T-helper 1 cell treated with Interleukin-12 subunit alpha and Interleukin-12 subunit beta and Interleukin-4 antibody, amounts not matched to agents 30 ng/mL and 1 ng/mL, for 36 hours (primary cell): Measurements from ENCODE around the gene ENO4. TPM values are rescaled to one million over a fixed set of nuclear protein-coding genes. Genes with fewer than 3 reads are reported as not detected.

Experiments
- intact Hi-C: fragments of 100-400 bp; cut with micrococcal nuclease; formaldehyde crosslinking; loops from one replicate; pipeline ENCODE4 v1.15.1; 2024
- total RNA-seq: library from RNA; stranded (reverse); gene quantifications from 2 replicates; pipeline ENCODE4 v1.2.3, GENCODE V29; 2022

ENO4 gene
- total RNA-seq, 1 donor from 2014 or later, result not detected

GRCh38 chr10:116910910-116911309, 61.6 kb downstream of the ENO4 start:
- intact Hi-C loops, result no loop called here

- intact Hi-C loops, result no loop called here
These were observed 62.9 kb downstream of the ENO4 start for GRCh38 chr10:116912162-116912561.

DNA sequence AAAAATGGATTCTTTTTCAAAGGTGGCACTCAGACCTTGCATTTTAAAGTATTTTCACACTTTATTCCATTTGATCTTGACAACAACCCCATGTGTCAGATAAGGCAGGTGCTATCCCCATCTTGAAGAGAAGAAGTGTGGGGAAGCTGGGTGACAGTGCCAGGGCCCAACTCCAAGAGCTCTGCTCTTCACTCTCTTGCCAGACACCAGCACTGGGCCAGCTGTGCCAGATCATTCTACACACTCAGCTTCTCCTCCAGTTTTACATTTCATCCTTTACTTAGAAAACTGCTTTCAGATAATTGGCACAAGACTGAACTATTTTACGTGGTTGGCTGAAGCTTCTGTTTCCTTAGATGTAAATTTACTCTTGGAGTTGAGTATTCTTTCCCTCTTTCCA, 64.4 kb downstream of the ENO4 start:
- intact Hi-C loops, result no loop called here

- intact Hi-C loops, result no loop called here
These were observed 66.0 kb downstream of the ENO4 start for GRCh38 chr10:116915340-116915739.

DNA sequence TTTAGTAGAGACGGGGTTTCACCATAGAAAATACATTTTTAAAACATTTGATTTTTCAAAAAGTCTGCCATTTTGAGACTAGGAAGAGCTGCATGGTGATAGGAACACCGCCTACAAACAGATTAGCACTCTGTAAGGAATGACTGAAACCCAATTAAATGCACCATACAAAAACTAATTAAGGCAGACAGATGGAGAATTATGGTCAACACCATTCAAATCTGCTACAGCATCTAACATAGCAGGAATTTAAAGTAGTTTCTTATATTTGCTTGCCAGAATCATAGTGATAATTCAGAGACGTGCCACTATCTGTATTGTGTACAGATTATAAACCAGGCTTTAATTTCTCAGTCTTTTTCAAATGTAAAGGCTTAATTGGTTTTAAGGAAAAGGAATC, 68.2 kb downstream of the ENO4 start:
- intact Hi-C loops, result no loop called here

DNA sequence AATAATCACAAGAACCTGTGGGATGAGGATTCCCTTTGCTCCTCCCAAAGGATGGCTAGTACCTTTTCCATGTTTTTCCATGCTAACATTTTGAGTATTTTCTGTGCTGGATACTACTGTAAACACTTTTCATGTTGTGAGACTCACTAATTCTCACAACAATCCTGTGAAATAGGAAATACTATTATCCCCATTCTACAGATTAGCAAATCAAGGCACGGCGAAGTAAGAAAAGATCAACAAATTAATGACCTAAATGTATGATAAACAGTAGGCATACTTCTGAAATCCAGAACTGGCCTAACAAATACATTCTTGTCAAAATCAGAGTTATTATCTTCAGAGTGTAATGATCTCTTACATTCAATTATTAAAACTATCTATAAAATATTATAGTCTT, 69.3 kb downstream of the ENO4 start:
- intact Hi-C loops, result no loop called here

- intact Hi-C loops, result no loop called here
These were observed 69.9 kb downstream of the ENO4 start for GRCh38 chr10:116919164-116919563.

DNA sequence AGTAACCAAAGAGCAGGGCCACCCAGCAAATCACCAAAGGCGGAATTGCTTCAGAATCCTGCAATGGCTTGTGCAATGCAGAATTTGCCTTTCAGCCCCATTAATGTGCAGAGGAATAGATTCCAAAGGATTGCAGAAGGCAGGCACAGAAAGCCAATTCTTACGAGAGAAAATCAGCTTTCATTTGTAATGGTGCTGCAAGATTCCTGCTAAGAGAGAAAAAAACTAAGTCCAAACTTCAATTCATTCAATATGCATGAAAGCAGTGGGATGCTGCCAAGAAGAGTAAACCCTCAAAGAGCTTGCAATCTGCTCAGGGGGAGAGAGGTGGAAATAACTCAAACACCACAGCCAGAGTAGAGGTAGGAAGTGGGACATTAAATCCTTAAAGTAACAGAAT, 70.4 kb downstream of the ENO4 start:
- intact Hi-C loops, result no loop called here

DNA sequence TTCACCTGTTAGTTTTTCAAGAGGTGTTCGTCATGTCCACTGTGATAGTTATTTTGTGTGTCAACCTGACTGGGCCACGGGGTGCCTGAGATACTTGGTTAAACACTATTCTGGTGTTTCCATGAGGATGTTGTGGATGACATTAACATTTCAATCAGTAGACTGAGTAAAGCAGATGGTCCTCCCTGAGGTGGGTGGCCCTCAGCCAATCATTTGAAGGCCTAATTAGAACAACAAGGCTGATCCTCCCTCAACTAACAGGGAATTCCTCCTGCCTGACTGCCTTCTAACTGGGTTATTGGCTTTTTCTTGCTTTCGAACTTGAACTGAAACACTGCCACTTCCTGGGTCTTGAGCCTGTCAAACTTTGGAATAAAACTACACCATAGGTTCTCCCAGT, 75.8 kb downstream of the ENO4 start:
- intact Hi-C loops, result no loop called here

GRCh38 chr10:116926426-116926825, 77.1 kb downstream of the ENO4 start:
- intact Hi-C loops, result no loop called here

DNA sequence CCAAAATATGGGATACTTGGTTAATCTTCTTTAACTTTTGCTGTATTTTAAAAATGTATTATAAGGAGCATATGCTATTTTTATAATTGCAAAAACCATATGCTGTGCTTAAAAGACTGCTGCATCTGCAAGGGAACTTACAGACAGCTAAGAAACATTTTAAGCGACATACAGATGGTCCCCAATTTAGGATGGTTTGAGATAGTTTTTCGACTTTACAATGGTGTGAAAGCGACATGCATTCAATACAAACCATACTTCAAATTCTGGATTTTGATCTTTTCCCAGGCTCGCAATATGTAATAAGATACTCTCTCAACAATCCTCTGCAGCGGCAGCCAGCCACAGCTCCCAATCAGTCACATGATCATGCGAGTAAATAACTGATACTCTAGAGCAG, 82.5 kb downstream of the ENO4 start:
- intact Hi-C loops, result no loop called here

Other genes starting within 250 kb of the ENO4 start
- gene PNLIPRP2, start 228.5 kb upstream of the ENO4 start, total RNA-seq, result not detected in 2 replicates
- gene HSPA12A, start 106.9 kb upstream of the ENO4 start, total RNA-seq, result 0.05 and 0.10 TPM in 2 replicates
- 0.10 and 0.15 TPM in 2 replicates for gene SHTN1, start 155.7 kb downstream of the ENO4 start, total RNA-seq